Upper lobe of left lung (tissue), 6 donors: ENCODE results near the gene SPRTN. TPM values are rescaled to one million over a fixed set of nuclear protein-coding genes. Genes with fewer than 3 reads are reported as not detected.
A peak's percentile ranks its signal among the peaks of the same experiment; 100 is the strongest.

Experiments used
- ATAC-seq, 2 donors: fragments of 200-7000 bp; cut with Tn5 transposase; one replicate each; pipeline ENCODE4 v1.9.1; 2022; ENCODE audit warnings: mild to moderate bottlenecking in 2 of 2, moderate library complexity in 2 of 2; ENCODE audit not compliant: low FRiP score in 2 of 2
- DNase-seq, 2 donors: peaks; one replicate each; pipeline ENCODE4 v3.0.0-alpha.2; 2019 to 2020
- H3K27ac ChIP-seq, 4 donors: fragments of 200-600 bp; sonication (generic); one replicate each; pipeline ENCODE4 v1.5.1; 2016 to 2019
- H3K27me3 ChIP-seq, 4 donors: fragments of 200-600 bp; sonication (generic); one replicate each; pipeline ENCODE4 v1.5.1; 2017 to 2019
- H3K36me3 ChIP-seq, 4 donors: fragments of 200-600 bp; sonication (generic); one replicate each; pipeline ENCODE4 v1.5.1; 2016 to 2019
- H3K4me1 ChIP-seq, 4 donors: fragments of 200-600 bp; sonication (generic); one replicate each; pipeline ENCODE4 v1.5.1; 2018 to 2019
- H3K4me3 ChIP-seq, 4 donors: fragments of 200-600 bp; sonication (generic); one replicate each; pipeline ENCODE4 v1.5.1; 2017 to 2019; ENCODE audit warnings: mild to moderate bottlenecking in 2 of 4, moderate library complexity in 1 of 4
- H3K9me3 ChIP-seq, 4 donors: fragments of 200-600 bp; sonication (generic); one replicate each; pipeline ENCODE4 v1.5.1; 2018 to 2019
- CTCF ChIP-seq, 6 experiments: fragments of 450-650 bp in 4 of 6; fragments of 200-600 bp in 2 of 6; sonication (generic) in 2 of 6; IDR thresholded peaks; one replicate each; pipeline ENCODE4 v1.5.1; 2016 to 2019; ENCODE audit warnings: antibody characterized with exemption in 6 of 6
- EP300 ChIP-seq, 4 donors: sonication (generic); formaldehyde crosslinking; IDR thresholded peaks; one replicate each; pipeline ENCODE4 v1.5.1; 2017; ENCODE audit warnings: antibody characterized with exemption in 4 of 4, control low read depth in 2 of 4
- POLR2A ChIP-seq, 4 donors: fragments of 450-650 bp; IDR thresholded peaks; one replicate each; pipeline ENCODE4 v1.5.1; 2016 to 2017; ENCODE audit warnings: antibody characterized with exemption in 4 of 4, mild to moderate bottlenecking in 2 of 4
- POLR2AphosphoS5 ChIP-seq, 2 donors: sonication (generic); formaldehyde crosslinking; IDR thresholded peaks; one replicate each; pipeline ENCODE4 v1.5.1; 2017; ENCODE audit warnings: antibody characterized with exemption in 2 of 2
- WGBS, 2 donors: methylation state at CpG; one replicate each; pipeline ENCODE4 v1.1.5; 2017 to 2018; 5-methylcytosine and 5-hydroxymethylcytosine counted together
- total RNA-seq, 6 donors: library from RNA; depleted of rRNA in 4 of 6; stranded (reverse); fragments of >200 nt in 4 of 6; gene quantifications; one replicate each; pipeline versions ENCODE4 v1.1.0 to v1.2.1, GENCODE V29; 2016 to 2021
- donor health status: DM: no; HTN: no; CAD: no; lungs with moderate emphysema.
- donor health status: DM: no; HTN: yes; CAD: no; lungs with severe emphysema.

Gene SPRTN
- total RNA-seq, 6 donors from 2014 or later, result 8.8 to 30.9 (median 17.2) TPM

DNA sequence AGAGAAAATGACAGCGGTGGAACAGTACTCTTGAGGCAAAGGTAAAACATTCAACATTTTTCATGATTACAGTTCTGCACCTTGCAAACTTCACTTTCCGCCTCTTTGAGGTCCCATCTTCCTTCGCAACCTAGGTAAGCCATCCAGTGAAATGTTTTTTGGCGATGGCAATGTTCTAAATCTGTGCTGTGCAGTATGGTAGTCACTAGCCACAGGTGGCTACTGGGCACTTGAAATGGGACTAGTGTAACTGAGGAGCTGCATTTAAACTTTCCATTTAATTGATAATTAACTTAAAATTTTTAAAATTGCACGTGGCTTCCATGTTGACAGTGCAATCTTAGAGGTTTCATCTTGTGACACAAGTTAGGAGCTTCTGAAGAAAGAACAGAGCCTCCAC lies 13.4 kb upstream of the SPRTN start:
- DNase-seq, result no peak
- Histone ChIP-seq H3K4me1 (no peaks in the 10 kb centered on the region), H3K9me3 (no peaks in the 10 kb centered on the region), H3K27me3 (no peaks in the 10 kb centered on the region), H3K4me3 (no peak overlapping the region), H3K36me3 (no peaks in the 10 kb centered on the region), H3K27ac (no peak overlapping the region)
- no peak for ATAC-seq
- no peak for TF ChIP-seq POLR2A (IDR thresholded peaks at IDR 0.05)
- TF ChIP-seq CTCF (IDR thresholded peaks at IDR 0.05), result no peak
- 85 to 89% methylated on average over 5 of the region's 5 CpGs for WGBS, 2 donors

DNA sequence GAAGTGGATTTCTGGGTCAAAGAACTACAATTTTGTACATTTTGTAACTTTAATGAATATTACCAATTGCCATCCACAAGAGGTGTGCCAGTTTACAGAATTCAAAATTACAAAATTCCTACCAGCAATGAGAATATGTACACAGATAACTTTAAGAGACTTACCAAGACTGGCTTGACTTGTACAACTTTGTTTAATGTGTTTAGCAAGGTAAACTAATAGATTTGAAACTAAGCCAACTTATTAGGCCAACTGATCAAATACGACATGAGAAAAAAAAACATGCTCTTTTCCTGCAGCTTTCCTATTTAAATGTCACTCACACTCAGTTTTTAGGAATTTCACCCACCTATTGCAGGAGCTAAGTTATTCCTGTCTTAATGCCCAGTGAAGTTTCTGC lies 11.8 kb upstream of the SPRTN start:
- ATAC-seq, result no peak

GRCh38 chr1:231327617-231328016 lies 10.5 kb upstream of the SPRTN start:
- no peak overlapping the region for H3K27ac ChIP-seq
- no peak for ATAC-seq
- TF ChIP-seq POLR2A (IDR thresholded peaks at IDR 0.05), result no peak
- no peak for TF ChIP-seq EP300 (IDR thresholded peaks at IDR 0.05)
- no peak for TF ChIP-seq POLR2AphosphoS5 (IDR thresholded peaks at IDR 0.05)
- no peaks in the 10 kb centered on the region for H3K36me3 ChIP-seq
- DNase-seq, result no peak
- H3K9me3 ChIP-seq, result no peaks in the 10 kb centered on the region
- H3K4me1 ChIP-seq, result peaks cover 0 to under 1% (median under 1%) of the 10 kb centered on the region in 4 donors
- 84 to 89% methylated on average over 5 of the region's 5 CpGs for WGBS, 2 donors
- no peaks in the 10 kb centered on the region for H3K27me3 ChIP-seq
- no peak overlapping the region for H3K4me3 ChIP-seq

More for the DNA sequence above, 11.8 kb upstream of the SPRTN start:
- H3K9me3 ChIP-seq, result no peaks in the 10 kb centered on the region
- WGBS, 2 donors, result 65 to 68% methylated on average over 1 of the region's 1 CpG
- no peaks in the 10 kb centered on the region for H3K36me3 ChIP-seq
- H3K27ac ChIP-seq, result no peak overlapping the region
- DNase-seq, result no peak
- TF ChIP-seq CTCF (IDR thresholded peaks at IDR 0.05), result no peak
- no peak for TF ChIP-seq POLR2AphosphoS5 (IDR thresholded peaks at IDR 0.05)
- TF ChIP-seq POLR2A (IDR thresholded peaks at IDR 0.05), result no peak
- TF ChIP-seq EP300 (IDR thresholded peaks at IDR 0.05), result no peak
- no peak overlapping the region for H3K4me3 ChIP-seq
- no peaks in the 10 kb centered on the region for H3K27me3 ChIP-seq
- no peaks in the 10 kb centered on the region for H3K4me1 ChIP-seq

GRCh38 chr1:231329483-231329882 lies 8.6 kb upstream of the SPRTN start:
- 90 to 93% methylated on average over 7 of the region's 7 CpGs for WGBS, 2 donors

DNA sequence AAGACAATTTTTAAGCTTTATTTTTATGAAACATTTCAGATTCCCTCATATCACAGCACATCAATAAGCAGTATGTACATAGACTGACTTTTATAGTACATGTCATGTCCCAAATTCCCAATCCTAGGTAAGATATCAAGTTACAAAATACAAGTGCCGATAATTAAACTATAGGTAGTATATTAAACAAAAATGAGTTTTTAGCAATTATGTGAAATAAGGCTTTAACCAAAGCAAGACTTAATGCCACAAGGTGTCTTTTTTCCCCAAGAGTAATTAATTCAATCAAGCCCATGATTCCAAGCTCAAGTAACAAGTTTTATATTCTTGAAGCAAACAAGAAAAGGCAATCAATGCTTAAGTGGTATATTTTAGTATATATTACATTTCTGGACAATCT lies 5.3 kb upstream of the SPRTN start:
- peak overlapping the region in 1 of 4 donors; percentile 96 for H3K4me3 ChIP-seq
- no peaks in the 10 kb centered on the region for H3K9me3 ChIP-seq
- no peaks in the 10 kb centered on the region for H3K36me3 ChIP-seq
- no peak overlapping the region for H3K27ac ChIP-seq
- ATAC-seq, result no peak
- 97 to 100% methylated on average over 1 of the region's 1 CpG for WGBS, 2 donors
- DNase-seq, result no peak
- H3K27me3 ChIP-seq, result no peaks in the 10 kb centered on the region
- TF ChIP-seq CTCF (IDR thresholded peaks at IDR 0.05), result no peak
- no peak for TF ChIP-seq POLR2A (IDR thresholded peaks at IDR 0.05)
- H3K4me1 ChIP-seq, result peaks cover 42 to 46% (median 43%) of the 10 kb centered on the region in 4 donors

More at GRCh38 chr1:231329483-231329882, 8.6 kb upstream of the SPRTN start:
- DNase-seq, result no peak
- no peak overlapping the region for H3K27ac ChIP-seq
- no peaks in the 10 kb centered on the region for H3K27me3 ChIP-seq
- no peak overlapping the region for H3K4me3 ChIP-seq
- no peak for ATAC-seq
- no peak for TF ChIP-seq EP300 (IDR thresholded peaks at IDR 0.05)
- no peak for TF ChIP-seq POLR2A (IDR thresholded peaks at IDR 0.05)
- no peak for TF ChIP-seq CTCF (IDR thresholded peaks at IDR 0.05)
- no peak for TF ChIP-seq POLR2AphosphoS5 (IDR thresholded peaks at IDR 0.05)
- no peaks in the 10 kb centered on the region for H3K36me3 ChIP-seq
- H3K4me1 ChIP-seq, result peaks cover 18 to 20% (median 19%) of the 10 kb centered on the region in 4 donors
- no peaks in the 10 kb centered on the region for H3K9me3 ChIP-seq
